HG03139 (cell line): ENCODE measurements around the gene GSTP1.
"Not testable (repeated sequence)": the region's sequence is repeated elsewhere in the genome, so short reads cannot be mapped to it uniquely, and the experiment has no call there.

Experiments used
- ATAC-seq: cut with Tn5 transposase; IDR thresholded peaks from one replicate; pipeline ENCODE4 v1.9.1; 2021; ENCODE audit not compliant: unreplicated experiment

Gene GSTP1

DNA sequence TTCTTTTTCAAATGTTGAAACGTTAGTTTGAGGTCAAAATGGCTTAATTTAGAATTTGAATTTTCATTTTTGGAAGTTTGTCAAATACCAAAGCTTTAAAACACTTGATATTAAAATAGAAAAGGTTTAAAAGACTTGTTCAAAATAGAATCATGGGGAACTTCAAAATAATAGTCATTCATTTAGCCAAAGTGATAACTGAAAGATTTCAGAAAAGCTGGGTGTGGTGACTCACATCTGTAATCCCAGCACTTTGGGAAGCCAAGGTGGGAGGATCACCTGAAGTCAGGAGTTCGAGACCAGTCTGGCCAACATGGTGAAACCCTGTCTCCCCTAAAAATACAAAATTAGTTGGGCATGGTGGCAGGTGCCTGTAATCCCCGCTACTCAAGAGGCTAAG, 10.9 kb downstream of the GSTP1 start:
- ATAC-seq = no peak

DNA sequence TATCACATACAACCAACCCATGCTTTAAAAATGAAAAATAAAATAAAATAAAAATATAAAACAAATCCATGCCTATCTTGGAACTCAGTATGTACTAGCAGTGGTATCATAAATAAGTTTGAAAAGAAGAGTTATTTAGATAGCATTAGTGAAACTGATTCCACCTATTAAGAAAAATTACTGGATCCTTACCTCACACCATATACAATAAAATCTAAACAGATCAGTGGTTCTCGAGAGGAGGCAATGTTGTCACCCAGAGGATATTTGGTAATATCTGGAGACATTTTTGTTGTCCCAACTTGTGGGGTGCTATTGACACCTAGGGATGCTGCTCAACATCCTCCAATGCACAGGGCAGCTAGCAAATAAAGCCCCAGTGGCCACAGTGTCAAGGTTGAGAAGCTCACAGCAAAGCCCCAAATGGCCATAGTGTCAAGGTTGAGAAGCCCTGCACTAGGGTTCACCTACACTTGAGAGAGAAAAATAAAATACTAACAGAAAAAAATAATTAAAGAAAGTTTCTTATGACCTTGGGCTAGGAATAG, 13.2 kb downstream of the GSTP1 start:
- ATAC-seq = no peak

DNA sequence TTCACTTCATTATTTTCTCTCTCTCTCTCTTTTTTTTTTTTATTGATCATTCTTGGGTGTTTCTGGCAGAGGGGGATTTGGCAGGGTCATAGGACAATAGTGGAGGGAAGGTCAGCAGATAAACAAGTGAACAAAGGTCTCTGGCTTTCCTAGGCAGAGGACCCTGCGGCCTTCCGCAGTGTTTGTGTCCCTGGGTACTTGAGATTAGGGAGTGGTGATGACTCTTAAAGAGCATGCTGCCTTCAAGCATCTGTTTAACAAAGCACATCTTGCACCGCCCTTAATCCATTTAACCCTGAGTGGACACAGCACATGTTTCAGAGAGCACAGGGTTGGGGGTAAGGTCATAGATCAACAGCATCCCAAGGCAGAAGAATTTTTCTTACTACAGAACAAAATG, 13.8 kb downstream of the GSTP1 start:
- not testable (repeated sequence) for ATAC-seq

DNA sequence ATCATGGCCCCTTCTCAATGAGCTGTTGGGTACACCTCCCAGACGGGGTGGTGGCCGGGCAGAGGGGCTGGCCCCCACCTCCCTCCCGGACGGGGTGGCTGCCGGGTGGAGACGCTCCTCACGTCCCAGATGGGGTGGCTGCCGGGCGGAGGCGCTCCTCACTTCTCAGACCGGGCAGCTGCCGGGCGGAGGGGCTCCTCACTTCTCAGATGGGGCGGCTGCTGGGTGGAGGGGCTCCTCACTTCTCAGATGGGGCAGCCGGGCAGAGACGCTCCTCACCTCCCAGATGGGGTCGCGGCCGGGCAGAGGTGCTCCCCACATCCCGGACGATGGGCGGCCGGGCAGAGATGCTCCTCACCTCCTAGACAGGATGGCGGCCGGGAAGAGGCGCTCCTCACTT, 14.4 kb downstream of the GSTP1 start:
- not testable (repeated sequence) for ATAC-seq

DNA sequence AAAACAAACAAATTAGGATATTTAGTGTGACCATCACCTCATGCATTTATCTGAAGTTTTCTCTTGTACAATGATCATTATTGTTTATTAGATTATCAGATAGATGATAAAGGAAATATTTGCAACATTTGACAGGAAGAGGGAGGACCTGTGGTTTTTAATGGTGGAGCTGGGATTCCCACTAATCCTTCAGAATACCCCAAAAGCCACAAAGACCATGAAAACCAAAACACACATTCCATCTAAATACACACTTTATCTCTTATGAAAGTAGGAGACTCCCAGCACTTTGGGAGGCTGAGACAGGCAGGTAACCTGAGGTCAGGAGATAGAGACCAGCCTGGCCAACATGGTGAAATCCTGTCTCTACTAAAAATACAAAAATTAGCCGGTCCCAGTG, 15.5 kb downstream of the GSTP1 start:
- ATAC-seq = no peak

DNA sequence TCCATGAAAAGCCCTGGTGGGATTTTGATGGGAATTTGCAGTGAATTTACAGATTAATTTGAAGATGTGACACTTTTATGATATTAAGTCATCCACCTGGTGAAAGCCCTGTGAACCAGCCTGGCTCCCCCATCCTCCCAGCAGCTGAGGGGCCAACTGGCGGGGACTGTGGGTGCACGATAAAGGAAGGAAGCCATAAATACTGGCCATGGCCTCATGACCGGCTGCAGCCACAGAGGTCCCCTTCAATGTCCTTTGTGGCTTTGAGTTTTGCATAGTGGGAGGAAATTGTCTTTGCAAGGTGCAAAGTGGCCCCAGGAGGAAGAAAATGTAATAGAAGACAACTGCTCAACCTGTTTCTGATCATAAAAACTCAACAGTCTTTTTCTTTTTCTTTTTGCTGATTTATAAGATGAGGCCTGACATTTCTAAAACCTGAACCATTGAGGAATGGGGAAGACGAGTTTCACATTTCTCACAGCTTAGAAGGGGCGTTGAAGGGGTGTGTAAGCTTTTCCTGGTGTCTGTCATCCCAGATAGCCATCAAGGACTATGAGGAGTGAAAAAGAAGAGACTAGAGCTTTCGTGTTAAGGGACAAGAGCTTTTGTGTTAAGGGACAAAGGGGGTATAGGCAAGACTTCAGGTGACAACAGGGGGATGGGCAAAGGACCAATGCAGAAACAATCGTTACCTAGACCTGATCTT, 16.9 kb downstream of the GSTP1 start:
- ATAC-seq = peak; percentile 56

DNA sequence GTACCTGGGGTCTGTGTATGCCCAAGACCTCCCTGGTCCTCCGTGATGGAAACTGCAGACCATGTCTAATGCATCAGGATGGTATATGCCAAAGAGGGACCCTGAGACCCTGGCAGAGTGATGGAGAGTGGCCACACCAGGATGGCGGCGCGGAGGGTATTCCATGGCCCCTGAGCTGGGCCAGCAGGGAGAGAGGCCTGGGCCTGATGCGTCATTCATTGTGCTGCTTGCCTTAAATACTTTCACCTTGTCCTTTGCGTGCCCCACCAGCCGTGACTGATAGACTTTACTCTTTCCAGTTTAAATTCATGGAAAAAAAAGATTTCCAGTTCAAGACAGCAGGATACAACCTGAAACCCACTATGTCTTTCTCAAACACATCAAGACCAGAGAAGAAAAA, 17.5 kb downstream of the GSTP1 start:
- ATAC-seq = no peak

DNA sequence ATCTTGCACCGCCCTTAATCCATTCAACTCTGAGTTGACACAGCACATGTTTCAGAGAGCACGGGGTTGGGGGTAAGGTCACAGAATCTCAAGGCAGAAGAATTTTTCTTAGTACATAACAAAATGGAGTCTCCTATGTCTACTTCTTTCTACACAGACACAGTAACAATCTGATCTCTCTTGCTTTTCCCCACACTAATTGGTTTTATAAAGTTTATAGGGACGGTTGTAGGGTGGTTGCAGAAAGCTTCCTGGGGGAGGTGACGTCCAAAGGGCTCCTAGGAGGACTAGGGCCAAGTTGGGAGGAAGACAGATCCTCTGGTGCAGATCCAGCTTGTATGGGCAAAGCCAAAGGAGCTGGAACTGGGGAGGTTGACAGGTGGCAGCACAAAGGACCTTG, 20.5 kb downstream of the GSTP1 start:
- ATAC-seq = not testable (repeated sequence)

DNA sequence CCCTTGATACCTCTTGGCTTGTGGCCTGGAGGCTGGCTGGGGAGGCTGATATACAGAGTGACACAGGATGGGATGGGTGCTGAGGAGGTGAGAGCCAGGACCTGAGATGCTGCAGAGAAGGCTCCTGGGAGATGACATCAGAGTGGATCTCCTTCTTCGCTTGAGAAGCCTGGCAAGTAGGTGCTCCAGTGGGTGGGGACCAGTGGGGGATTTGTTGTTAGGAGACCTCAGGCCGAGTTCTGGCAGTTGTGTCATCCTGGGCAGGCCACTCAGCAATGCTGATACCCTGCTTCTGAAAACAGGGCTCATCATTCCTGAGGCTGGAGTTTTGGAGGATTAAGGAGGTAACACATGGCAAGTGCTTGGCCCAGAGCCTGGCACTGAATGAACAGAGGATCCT, 21.2 kb downstream of the GSTP1 start:
- no peak for ATAC-seq

DNA sequence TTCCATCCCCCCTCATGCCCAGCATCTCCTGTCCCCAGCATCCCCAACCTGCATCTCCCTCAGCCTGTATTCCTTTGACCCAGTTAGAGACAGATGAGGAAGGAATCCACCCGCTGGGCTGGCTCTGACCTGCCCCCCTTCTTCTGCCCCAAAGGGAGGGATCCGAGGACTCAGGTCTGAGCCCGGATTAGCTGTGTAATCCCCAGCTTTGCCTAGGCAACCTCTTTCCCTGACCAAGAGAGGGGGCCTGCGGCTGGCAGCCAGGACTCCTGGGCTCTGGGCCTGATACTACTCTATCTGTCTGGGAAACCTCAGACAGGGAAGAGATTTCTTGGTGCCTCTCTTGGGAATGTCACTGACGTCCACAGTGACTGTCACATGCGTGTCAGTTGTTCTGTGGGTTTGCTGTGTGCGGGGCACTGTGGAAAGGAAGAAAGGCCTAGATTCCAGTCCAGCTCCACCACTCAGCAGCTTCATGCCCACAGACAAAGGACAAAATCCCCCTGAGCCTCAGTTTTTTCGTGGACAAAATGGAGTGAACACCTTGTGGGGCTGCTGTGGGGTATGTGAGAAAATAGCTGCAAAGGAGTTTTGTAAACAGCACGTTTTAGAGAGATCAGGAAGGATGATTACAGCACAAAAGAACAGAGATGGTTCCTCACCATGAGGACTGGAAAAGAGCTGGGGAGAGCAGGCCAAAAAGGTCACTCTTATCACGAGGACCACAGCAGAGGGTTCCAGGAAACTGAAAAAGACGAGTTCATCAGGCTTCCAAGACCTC, 21.8 kb downstream of the GSTP1 start:
- no peak for ATAC-seq

DNA sequence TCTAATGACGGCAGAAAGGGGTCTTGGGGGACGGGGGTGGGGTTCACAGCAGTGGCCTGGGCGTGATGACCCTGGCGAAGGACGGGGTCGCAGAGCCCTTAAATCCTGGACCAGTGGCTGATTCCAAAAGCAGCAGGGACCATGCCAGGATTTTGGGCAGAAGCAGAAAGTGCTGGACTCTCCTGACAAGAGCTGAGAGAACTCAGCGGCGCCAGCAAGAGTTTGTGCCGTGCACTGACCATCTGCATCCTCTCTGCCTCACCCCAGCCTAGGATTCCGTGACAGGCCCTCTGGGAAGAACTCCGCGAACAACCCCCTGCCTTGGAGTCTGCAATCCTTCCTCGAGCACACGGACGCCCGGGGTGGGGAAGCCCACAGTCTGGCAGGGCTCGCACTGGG, 22.5 kb downstream of the GSTP1 start:
- ATAC-seq = no peak

DNA sequence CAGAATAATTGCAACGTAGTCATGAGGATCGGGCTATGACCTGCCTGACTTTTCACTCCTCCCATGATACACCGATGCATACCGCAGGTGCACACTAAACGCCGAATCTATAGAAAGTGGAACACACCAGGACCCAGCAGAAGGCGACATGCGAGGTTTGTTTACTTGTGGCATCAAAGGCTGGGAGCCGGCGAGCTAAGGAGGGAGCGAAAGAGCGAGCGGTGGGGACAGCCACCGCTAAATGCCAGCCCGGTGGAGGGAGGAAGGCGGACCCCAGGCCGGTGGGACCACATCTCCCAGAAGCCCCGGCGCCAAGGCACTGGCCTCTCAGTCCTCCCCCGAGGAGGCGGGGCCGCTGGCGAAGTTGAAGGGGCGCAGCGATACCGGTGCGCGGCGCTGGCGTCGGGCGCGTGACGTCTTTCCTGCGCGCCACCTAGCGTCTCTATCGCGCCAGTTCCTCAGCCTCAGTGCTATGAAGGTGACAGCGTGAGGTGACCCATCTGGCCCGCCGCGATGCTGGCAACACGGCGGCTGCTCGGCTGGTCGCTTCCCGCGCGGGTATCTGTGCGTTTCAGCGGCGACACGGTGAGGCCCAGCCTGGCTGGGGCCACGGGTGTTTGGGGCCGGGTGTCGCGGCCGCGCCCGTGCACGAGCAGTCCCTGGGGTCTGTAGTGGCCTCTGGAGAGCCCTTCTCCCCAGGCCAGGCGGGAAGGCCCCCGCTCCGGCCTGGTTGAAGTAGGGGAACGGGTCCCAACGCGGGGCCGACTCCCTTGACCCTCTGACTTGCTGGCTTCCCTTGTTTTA, 23.1 kb downstream of the GSTP1 start, which contains the start of gene NDUFV1:
Gene NDUFV1 (plus strand): TSS at position 445 of the 804 bp plus-strand sequence. CDS start 69 bp downstream, at position 514.
- ATAC-seq = peak; percentile 91

DNA sequence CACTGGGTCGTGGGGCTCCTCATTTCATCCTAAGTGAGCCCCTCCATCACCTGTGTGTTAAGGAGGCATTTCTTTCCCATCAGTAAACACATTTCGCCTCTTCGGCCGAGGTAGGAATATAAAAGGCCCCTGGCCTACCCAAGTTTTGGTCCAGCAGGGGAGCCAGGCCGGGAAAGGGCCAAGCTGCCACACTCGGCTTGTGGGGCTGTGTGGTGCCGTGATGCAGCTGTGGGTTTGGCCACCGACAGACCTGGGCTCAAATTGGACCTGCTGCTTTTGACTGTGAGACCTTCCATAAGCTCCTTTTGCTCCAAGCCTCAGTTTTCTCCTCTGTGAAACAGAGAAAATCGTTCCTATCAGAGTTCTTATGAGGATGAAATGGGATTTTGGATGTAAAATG, 23.9 kb downstream of the GSTP1 start:
- no peak for ATAC-seq

DNA sequence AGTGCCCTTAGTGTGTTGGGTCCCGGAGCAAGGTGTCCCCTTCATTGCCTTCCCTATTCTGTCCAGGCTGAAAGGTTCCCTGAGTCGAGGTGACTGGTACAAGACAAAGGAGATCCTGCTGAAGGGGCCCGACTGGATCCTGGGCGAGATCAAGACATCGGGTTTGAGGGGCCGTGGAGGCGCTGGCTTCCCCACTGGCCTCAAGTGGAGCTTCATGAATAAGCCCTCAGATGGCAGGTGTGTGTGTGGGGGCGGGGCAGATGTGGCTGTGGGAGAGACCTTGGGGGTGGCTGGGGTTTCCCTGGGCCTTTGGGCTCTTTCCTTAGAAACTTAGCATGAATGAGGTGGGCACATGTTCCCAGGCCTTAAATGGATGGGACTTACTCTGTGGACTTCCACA, 24.9 kb downstream of the GSTP1 start:
- no peak for ATAC-seq

DNA sequence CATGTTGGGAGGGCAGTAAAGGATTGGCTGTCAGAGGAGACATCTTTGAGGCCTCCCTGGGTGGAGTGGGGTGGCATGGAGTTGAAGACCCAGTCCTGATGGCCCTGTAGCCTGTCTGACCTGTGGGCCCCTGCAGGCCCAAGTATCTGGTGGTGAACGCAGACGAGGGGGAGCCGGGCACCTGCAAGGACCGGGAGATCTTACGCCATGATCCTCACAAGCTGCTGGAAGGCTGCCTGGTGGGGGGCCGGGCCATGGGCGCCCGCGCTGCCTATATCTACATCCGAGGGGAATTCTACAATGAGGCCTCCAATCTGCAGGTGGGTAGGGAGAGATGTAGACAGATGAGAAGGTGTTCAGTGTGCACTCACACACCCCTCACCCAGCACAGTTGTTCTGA, 25.7 kb downstream of the GSTP1 start:
- ATAC-seq = no peak

DNA sequence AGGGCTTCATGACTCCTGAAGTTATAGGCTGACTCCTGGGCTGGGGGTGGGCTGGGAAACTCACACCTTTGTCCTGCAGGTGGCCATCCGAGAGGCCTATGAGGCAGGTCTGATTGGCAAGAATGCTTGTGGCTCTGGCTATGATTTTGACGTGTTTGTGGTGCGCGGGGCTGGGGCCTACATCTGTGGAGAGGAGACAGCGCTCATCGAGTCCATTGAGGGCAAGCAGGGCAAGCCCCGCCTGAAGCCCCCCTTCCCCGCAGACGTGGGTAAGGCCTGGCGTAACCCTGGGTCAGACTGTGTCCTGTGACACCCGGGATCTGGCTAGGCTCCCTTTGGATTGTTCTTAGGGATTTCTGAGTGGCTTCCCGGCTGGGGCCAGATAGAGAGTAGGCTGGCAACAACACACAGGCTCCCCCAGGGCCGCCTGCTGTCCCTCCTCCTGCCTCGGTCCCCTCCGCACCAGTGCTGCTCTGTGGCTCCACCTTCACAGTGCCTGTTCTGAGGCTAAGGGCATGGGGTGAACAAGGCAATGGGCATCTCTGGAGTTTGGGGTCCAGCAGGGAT, 26.8 kb downstream of the GSTP1 start:
- ATAC-seq = no peak

DNA sequence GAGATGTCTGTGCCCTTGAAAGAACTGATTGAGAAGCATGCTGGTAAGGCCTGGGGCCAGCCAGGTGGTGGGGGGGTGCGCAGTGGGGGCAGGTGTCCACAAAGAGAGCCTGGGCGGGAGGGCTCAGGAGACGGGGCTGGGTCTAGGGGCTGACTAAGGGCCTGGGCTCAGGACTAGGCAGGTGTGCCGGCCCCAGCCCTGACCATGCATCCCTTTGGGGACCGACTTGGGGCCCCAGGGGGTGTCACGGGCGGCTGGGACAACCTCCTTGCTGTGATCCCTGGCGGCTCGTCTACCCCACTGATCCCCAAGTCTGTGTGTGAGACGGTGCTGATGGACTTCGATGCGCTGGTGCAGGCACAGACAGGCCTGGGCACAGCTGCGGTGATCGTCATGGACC, 27.6 kb downstream of the GSTP1 start:
- no peak for ATAC-seq

DNA sequence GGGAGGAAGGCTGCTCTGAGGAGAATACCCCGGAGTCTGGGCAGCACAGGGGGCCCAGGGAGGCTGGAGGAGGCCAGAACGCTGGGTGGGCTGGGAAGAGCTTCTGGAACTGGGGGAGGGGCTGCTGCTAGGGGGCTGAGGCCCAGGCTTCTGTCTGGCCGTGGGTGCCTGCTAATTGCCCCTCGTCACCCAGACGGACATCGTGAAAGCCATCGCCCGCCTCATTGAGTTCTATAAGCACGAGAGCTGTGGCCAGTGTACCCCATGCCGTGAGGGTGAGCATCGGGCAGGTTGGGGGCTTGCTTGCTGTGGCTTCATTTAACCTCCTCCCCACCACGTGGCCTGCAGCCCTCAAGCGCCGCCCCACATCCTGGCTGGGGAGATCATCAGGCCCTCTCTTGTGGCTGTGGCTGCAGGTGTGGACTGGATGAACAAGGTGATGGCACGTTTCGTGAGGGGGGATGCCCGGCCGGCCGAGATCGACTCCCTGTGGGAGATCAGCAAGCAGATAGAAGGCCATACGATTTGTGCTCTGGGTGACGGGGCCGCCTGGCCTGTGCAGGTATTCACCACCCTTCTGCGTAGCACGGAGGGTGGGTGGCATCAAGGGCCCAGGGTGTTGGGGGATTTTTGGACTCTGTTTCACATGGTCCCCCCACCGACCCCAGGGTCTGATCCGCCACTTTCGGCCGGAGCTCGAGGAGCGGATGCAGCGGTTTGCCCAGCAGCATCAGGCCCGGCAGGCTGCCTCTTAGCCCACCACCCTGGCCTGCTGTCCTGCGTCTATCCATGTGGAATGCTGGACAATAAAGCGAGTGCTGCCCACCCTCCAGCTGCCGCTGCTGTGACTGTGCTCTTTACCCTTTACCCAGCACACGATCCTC, 28.3 kb downstream of the GSTP1 start:
- no peak for ATAC-seq

DNA sequence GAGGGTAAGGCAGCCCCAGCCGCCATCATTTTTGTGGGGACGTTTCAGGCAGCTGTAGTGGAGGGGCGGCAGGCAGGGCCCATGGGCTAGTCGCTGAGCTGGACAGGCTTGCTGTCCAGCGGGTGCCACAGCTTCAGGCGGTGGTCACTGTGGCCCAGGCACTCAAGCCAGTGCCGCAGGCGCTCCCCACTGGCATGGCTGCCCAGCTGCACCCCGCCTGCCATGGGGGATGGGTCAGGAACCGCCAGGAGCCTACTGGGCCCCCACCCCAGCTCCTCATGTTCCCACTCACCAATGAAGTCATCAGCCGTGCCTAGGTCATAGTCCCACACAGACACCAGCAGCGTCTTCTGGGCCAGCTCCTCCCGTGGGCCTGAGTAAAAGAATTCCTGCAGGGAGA, 29.1 kb downstream of the GSTP1 start:
- ATAC-seq = no peak

DNA sequence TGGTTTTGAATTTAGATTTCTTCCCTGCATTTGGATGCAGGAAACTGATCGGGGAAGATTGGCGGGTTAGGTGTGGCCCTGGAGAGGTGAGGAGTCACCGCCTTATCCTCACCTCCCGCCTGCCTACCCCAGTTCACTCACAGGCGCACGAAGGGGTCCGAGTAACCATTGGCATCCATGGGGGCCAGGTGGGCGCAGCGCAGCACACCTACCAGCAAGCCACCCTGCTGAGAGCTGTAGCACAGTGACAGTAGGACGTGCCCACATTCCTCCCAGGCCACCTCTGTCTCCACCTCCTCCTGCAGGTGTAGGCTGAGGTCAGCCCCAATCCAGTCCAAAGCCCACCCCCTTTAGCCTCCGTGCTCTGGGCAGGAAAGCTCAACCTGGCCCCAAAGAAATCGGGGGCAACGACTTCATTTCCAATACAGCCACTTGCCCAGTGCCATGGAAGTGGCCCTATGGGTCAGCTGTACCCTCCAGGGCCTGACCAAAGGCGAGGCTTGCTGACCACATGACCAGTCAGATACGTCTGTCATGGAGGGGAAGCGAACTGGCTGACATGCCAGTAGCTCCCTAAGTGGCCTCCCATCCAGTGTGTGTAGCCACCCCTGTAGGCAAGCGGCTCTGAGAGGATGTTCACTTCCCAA, 29.8 kb downstream of the GSTP1 start:
- no peak for ATAC-seq
